GM21381 (cell line): Measurements from ENCODE around the gene PRRG4.
A peak's percentile ranks its signal among the peaks of the same experiment; 100 is the strongest.
"Not testable (repeated sequence)": the region's sequence is repeated elsewhere in the genome, so short reads cannot be mapped to it uniquely, and the experiment has no call there.

Experiments used
- ATAC-seq: cut with Tn5 transposase; IDR thresholded peaks from one replicate; pipeline ENCODE4 v1.9.1; 2021; ENCODE audit warnings: mild to moderate bottlenecking, moderate library complexity; ENCODE audit not compliant: unreplicated experiment

PRRG4 gene

GRCh38 chr11:32884770-32885384 lies 55.1 kb downstream of the PRRG4 start:
- peak; percentile 51 for ATAC-seq

- ATAC-seq = no peak
Observed at GRCh38 chr11:32885556-32885955, 55.8 kb downstream of the PRRG4 start.

- no peak for ATAC-seq
Observed at GRCh38 chr11:32886180-32886579, 56.5 kb downstream of the PRRG4 start.

- ATAC-seq = not testable (repeated sequence)
Observed at GRCh38 chr11:32887707-32888383, 58.1 kb downstream of the PRRG4 start.

- ATAC-seq = not testable (repeated sequence)
Observed at GRCh38 chr11:32888384-32888710, 58.6 kb downstream of the PRRG4 start.

GRCh38 chr11:32888805-32889204 lies 59.1 kb downstream of the PRRG4 start:
- ATAC-seq = no peak

- ATAC-seq = no peak
Observed at GRCh38 chr11:32890843-32891656, 61.3 kb downstream of the PRRG4 start.

- ATAC-seq = no peak
Observed at GRCh38 chr11:32891657-32892354, 62.1 kb downstream of the PRRG4 start.

- peak; percentile 56 for ATAC-seq
Observed at GRCh38 chr11:32892355-32893092, 62.8 kb downstream of the PRRG4 start, which contains the start of gene QSER1. Gene QSER1, plus strand, starts transcription at chr11:32892811. Its CDS starts 315 bp downstream, at chr11:32893126.

- ATAC-seq = no peak
Observed at GRCh38 chr11:32893093-32893342, 63.3 kb downstream of the PRRG4 start.

- peak; percentile 32 for ATAC-seq
Observed at GRCh38 chr11:32893343-32894148, 63.8 kb downstream of the PRRG4 start.

GRCh38 chr11:32894149-32894827 lies 64.6 kb downstream of the PRRG4 start:
- ATAC-seq = no peak

- no peak for ATAC-seq
Observed at GRCh38 chr11:32894921-32895320, 65.2 kb downstream of the PRRG4 start.

- ATAC-seq = no peak
Observed at GRCh38 chr11:32895471-32895870, 65.7 kb downstream of the PRRG4 start.

GRCh38 chr11:32897103-32897502 lies 67.4 kb downstream of the PRRG4 start:
- ATAC-seq = no peak

GRCh38 chr11:32899438-32899837 lies 69.7 kb downstream of the PRRG4 start:
- ATAC-seq = peak; percentile 72

- no peak for ATAC-seq
Observed at GRCh38 chr11:32902089-32902665, 72.5 kb downstream of the PRRG4 start.

GRCh38 chr11:32905028-32905667 lies 75.4 kb downstream of the PRRG4 start:
- ATAC-seq = no peak
